ENCODE measurements around the gene CLIC4. TPM values are rescaled to one million over a fixed set of nuclear protein-coding genes. Genes with fewer than 3 reads are reported as not detected.

CLIC4 gene
- total RNA-seq, 4 donors from 2014 or later = 294 to 434 (median 374) TPM

GRCh38 chr1:24735509-24736375 is 9.5 kb upstream of the CLIC4 start:
- Histone ChIP-seq H3K4me1 (peaks cover 0 to 4% of the 10 kb centered on the region in 2 donors), H3K4me3 (no peak overlapping the region), H3K36me3 (no peaks in the 10 kb centered on the region), H3K27ac (peak overlapping the region; percentile 57 to 63), H3K27me3 (no peaks in the 10 kb centered on the region), H3K9me3 (no peaks in the 10 kb centered on the region)
- TF ChIP-seq CTCF (IDR thresholded peaks at IDR 0.05) (no peak), POLR2A (IDR thresholded peaks at IDR 0.05) (no peak)
- intact Hi-C loops (cut with DNase I; ENCODE audit: low total_unique reads) = no loop called here
- peak; percentile 52 to 61 for DNase-seq

- Histone ChIP-seq H3K9me3 (no peaks in the 10 kb centered on the region), H3K4me3 (no peak overlapping the region), H3K27me3 (no peaks in the 10 kb centered on the region), H3K36me3 (no peaks in the 10 kb centered on the region), H3K27ac (no peak overlapping the region), H3K4me1 (no peaks in the 10 kb centered on the region)
- intact Hi-C loops (cut with DNase I; ENCODE audit: low total_unique reads) = no loop called here
- TF ChIP-seq CTCF (IDR thresholded peaks at IDR 0.05) (no peak), POLR2A (IDR thresholded peaks at IDR 0.05) (no peak)
- DNase-seq = no peak
These were observed 7.7 kb upstream of the CLIC4 start for GRCh38 chr1:24737368-24738117.

GRCh38 chr1:24739241-24739640 is 6.0 kb upstream of the CLIC4 start:
- intact Hi-C loops (cut with DNase I; ENCODE audit: low total_unique reads) = no loop called here
- Histone ChIP-seq H3K4me3 (no peak overlapping the region), H3K27ac (no peak overlapping the region), H3K9me3 (no peaks in the 10 kb centered on the region), H3K36me3 (no peaks in the 10 kb centered on the region), H3K27me3 (no peaks in the 10 kb centered on the region), H3K4me1 (peaks cover 0 to 7% of the 10 kb centered on the region in 2 donors)
- no peak for DNase-seq
- TF ChIP-seq POLR2A (IDR thresholded peaks at IDR 0.05) (no peak), CTCF (IDR thresholded peaks at IDR 0.05) (no peak)

GRCh38 chr1:24742090-24742938 is 2.9 kb upstream of the CLIC4 start:
- intact Hi-C loops (cut with DNase I; ENCODE audit: low total_unique reads) = no loop called here
- Histone ChIP-seq H3K36me3 (no peaks in the 10 kb centered on the region), H3K4me1 (peaks cover 0 to 7% of the 10 kb centered on the region in 2 donors), H3K27me3 (no peaks in the 10 kb centered on the region), H3K4me3 (no peak overlapping the region), H3K27ac (peak overlapping the region in 1 of 2 donors; percentile 83), H3K9me3 (no peaks in the 10 kb centered on the region)
- DNase-seq = peak in 1 of 2 donors; percentile 3
- TF ChIP-seq POLR2A (IDR thresholded peaks at IDR 0.05) (no peak), CTCF (IDR thresholded peaks at IDR 0.05) (no peak)
